Keratinocyte (primary cell): ENCODE results near the gene AIFM2.

Source experiments
- EZH2 ChIP-seq: IDR thresholded peaks from one replicate; pipeline ENCODE4 v1.6.1; 2012; ENCODE audit warnings: inconsistent platforms, mild to moderate bottlenecking, low read length, moderate library complexity
- TF ChIP-seq, protein P1 (sequence below), 3 experiments: IDR thresholded peaks in 1 of 3; conservative IDR thresholded peaks in 1 of 3; optimal IDR thresholded peaks in 1 of 3; 2 replicates in 2 of 3; 3 replicates in 1 of 3; pipeline versions ENCODE3 to v1.5.1; 2011; ENCODE audit warnings: low read length in 3 of 3, mild to moderate bottlenecking in 3 of 3, moderate library complexity in 2 of 3, control low read depth in 1 of 3, inconsistent platforms in 1 of 3; ENCODE audit not compliant: insufficient read depth in 2 of 3; ENCODE audit errors: extremely low read depth in 1 of 3

DNA sequence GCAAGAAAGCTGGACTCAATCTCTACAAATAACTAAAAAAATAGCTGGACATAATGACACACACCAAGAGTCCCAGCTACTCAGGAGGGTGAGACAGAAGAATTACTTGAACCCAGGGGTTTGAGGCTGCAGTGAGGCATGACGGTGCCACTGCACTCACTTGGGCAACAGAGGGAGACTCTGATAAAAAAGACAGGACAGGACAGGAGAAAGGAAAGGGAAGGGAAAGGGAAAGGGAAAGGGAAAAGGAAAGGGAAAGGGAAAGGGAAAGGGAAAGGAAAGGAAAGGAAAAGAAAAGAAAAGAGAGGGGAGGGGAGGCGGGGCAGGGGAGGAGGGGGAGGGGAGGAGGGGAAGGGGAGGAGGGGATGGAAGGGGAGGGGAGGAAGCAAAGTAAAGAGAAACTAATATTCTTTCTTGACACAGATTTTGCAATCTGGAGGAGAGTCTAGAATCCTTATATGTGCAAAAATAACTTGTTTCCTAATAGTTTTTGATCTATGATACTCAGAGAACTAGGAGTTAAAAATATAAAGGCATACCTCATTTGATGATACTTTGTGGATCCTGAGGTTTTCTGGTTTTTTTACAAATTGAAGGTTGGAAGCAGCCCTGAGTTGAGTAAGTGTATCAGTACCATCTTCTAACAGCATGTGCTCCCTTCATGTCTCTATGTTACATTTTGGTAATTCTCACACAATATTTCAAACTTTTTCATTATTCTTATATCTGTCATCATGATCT lies 29.7 kb upstream of the AIFM2 start:
- TF ChIP-seq EZH2: no peak
- TF ChIP-seq, protein P1, sequence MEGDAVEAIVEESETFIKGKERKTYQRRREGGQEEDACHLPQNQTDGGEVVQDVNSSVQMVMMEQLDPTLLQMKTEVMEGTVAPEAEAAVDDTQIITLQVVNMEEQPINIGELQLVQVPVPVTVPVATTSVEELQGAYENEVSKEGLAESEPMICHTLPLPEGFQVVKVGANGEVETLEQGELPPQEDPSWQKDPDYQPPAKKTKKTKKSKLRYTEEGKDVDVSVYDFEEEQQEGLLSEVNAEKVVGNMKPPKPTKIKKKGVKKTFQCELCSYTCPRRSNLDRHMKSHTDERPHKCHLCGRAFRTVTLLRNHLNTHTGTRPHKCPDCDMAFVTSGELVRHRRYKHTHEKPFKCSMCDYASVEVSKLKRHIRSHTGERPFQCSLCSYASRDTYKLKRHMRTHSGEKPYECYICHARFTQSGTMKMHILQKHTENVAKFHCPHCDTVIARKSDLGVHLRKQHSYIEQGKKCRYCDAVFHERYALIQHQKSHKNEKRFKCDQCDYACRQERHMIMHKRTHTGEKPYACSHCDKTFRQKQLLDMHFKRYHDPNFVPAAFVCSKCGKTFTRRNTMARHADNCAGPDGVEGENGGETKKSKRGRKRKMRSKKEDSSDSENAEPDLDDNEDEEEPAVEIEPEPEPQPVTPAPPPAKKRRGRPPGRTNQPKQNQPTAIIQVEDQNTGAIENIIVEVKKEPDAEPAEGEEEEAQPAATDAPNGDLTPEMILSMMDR (optimal IDR thresholded peaks at IDR 0.05 in 1 of 3, IDR thresholded peaks at IDR 0.05 in 1 of 3, conservative IDR thresholded peaks at IDR 0.05 in 1 of 3; ENCODE audit: extremely low read depth in 1 of 3, insufficient read depth in 2 of 3, low read length in 3 of 3): no peak
